ENCODE data around the gene WASF3.

The WASF3 gene

GRCh38 chr13:26534036-26534726 is 23.3 kb upstream of the WASF3 start:
- TF ChIP-seq GATA3 (IDR thresholded peaks at IDR 0.05; ENCODE audit: low read depth, low read length), result no peak
- no peak for TF ChIP-seq GATA2 (IDR thresholded peaks at IDR 0.05; ENCODE audit: low read depth, low read length)

DNA sequence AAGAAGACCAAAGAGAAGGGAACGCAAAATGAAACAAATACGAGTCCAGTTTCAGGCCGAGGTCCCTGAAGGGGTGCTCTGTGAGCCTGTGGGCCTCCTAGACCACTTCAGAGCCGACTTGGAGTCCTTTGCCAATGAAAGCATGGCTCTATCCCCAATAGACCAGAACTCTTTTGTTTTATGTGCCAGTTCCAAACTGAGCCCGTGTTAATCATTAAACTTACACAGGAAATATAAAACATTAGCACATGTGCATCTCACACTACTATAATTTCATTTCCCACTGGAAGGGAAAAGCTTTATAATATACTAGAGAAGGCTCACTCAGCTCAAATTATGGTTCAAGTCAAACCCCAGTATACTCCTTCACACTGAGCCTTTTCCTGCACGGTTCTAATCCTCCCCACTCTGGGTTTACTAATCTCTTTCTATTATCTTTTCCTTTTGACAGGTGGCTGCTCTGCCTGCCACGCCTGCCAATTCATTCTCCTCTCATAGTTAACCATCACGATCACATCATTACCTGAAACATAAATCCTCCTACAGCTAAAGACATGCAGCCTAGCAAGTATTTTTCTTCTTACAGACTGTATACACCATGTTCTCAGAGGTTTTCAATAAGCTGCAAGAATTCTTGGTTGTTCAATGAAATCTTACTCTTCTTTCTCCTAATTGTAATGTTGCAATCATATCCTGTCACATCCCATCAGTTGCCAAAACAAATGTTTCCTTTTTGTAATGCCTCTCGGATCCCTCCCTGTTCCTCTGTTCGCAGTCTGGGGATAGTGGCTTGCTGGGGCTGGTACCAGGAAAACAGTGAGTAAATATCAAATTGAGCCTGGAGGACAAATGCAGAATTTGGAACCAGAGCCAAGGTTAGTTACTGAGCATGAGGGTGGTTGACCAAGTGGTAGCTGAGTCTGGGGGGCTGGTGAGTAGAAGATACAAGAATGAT is 18.8 kb upstream of the WASF3 start:
- no peak for TF ChIP-seq GATA2 (IDR thresholded peaks at IDR 0.05; ENCODE audit: low read depth, low read length)
- no peak for TF ChIP-seq GATA3 (IDR thresholded peaks at IDR 0.05; ENCODE audit: low read depth, low read length)

DNA sequence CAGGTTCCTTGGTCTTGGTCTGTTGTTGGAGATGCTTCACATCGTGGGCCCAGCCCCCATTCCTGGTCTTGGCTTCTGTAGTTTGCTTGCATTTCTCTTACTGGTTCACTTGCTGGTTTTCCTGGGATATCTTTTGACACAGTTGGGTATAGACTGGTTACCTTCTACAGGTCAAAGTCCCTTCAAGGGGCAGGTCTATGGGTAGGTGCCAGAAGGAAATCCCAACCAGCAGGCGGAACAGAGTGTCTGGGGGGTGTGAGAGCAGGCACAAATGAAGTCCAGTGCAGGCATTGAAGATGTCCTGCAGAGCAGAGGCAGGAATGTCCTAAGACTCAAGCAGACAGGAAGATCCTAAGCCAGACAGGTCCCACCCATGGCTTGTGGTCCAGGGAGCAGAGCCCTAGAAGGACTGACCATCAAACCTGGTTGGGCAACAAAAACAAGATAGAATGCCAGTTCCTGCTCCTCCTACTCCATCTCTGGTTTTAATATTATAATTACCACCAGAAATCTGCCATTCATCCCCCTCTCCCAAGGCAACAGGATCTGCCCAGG is 17.7 kb upstream of the WASF3 start:
- no peak for TF ChIP-seq GATA3 (IDR thresholded peaks at IDR 0.05; ENCODE audit: low read depth, low read length)
- no peak for TF ChIP-seq GATA2 (IDR thresholded peaks at IDR 0.05; ENCODE audit: low read depth, low read length)

DNA sequence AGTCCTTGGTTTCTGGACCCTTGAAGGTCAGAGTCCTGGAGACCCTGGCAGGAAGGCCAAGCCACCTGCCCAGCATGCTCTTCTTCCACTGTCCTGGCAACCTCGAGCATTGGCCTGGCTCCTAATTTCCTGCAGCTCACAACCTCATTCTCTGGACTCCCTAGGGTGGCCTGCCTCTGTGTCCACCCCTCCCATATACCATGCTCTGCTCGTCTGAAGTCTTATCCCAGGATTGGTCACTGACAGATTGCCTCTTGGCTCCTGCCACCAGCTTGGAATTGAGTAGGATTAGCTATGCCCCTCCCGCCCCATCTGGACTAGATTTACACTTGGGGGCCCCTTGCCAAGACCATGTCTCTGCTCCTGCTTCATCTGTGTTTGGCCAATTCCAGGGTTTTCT is 17.1 kb upstream of the WASF3 start:
- TF ChIP-seq GATA3 (IDR thresholded peaks at IDR 0.05; ENCODE audit: low read depth, low read length) (no peak), GATA2 (IDR thresholded peaks at IDR 0.05; ENCODE audit: low read depth, low read length) (no peak)

GRCh38 chr13:26541041-26541440 is 16.4 kb upstream of the WASF3 start:
- no peak for TF ChIP-seq GATA2 (IDR thresholded peaks at IDR 0.05; ENCODE audit: low read depth, low read length)
- TF ChIP-seq GATA3 (IDR thresholded peaks at IDR 0.05; ENCODE audit: low read depth, low read length), result no peak

GRCh38 chr13:26541678-26542568 is 15.6 kb upstream of the WASF3 start:
- TF ChIP-seq GATA3 (IDR thresholded peaks at IDR 0.05; ENCODE audit: low read depth, low read length) (no peak), GATA2 (IDR thresholded peaks at IDR 0.05; ENCODE audit: low read depth, low read length) (no peak)

DNA sequence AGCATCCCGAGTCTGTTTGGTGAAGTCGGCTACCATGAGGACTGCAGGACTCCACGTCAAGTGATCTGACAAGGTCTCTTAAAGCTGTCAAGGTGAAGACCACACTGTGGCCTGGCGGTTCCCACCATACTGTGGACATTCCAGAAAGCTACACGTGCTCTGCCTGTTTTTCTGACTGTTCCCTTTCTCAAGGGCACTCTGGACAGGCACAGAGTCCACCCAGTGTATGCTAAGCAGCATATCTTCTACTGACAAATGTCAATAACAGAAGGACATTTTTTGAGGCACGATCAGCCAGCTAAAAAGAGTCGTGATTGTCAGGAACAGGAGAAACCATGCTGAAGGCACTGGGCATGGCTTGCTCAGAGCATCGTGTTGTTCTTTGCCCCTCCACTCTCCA is 12.8 kb upstream of the WASF3 start:
- TF ChIP-seq GATA2 (IDR thresholded peaks at IDR 0.05; ENCODE audit: low read depth, low read length) (no peak), GATA3 (IDR thresholded peaks at IDR 0.05; ENCODE audit: low read depth, low read length) (no peak)

DNA sequence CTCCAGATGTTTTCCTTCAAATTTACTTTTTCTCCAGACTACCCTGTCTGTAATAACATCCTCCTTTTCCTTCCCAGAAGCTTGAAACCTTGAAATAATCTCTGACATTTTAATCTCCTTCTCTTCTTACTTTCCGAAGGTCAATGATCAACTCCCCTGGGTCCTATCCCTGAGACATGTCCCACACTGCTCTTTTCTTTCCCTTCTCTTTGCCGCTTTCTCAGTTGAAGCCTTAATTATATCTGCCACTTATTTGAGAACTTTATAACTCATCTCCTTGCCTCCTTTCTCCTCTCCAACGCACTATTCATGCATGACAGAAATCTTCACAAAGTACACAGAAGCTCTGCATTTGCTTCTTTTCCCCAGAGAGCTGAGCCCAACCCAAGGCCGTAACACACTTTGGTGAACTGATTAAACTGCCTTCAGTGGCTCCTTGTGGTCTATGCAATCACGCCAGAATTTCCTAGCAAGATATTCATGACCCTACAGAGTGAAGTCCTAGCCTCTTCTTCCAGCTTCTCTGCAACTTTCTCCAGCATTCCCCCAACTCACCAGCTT is 9.2 kb upstream of the WASF3 start:
- no peak for TF ChIP-seq GATA2 (IDR thresholded peaks at IDR 0.05; ENCODE audit: low read depth, low read length)
- TF ChIP-seq GATA3 (IDR thresholded peaks at IDR 0.05; ENCODE audit: low read depth, low read length), result no peak

- TF ChIP-seq GATA3 (IDR thresholded peaks at IDR 0.05; ENCODE audit: low read depth, low read length) (no peak), GATA2 (IDR thresholded peaks at IDR 0.05; ENCODE audit: low read depth, low read length) (no peak)
Measured at GRCh38 chr13:26549713-26550112, 7.8 kb upstream of the WASF3 start.

- no peak for TF ChIP-seq GATA3 (IDR thresholded peaks at IDR 0.05; ENCODE audit: low read depth, low read length)
- no peak for TF ChIP-seq GATA2 (IDR thresholded peaks at IDR 0.05; ENCODE audit: low read depth, low read length)
Measured at GRCh38 chr13:26551255-26551860, 6.1 kb upstream of the WASF3 start.

- no peak for TF ChIP-seq GATA3 (IDR thresholded peaks at IDR 0.05; ENCODE audit: low read depth, low read length)
- no peak for TF ChIP-seq GATA2 (IDR thresholded peaks at IDR 0.05; ENCODE audit: low read depth, low read length)
Measured at GRCh38 chr13:26555413-26555812, 2.1 kb upstream of the WASF3 start.

- TF ChIP-seq GATA2 (IDR thresholded peaks at IDR 0.05; ENCODE audit: low read depth, low read length) (no peak), GATA3 (IDR thresholded peaks at IDR 0.05; ENCODE audit: low read depth, low read length) (no peak)
Measured at GRCh38 chr13:26557051-26557392, 461 bp upstream of the WASF3 start.
